DMS153 treated with DMSO at 0.1 percent for 48 hours (cell line): ENCODE measurements around the gene SYNPO2.
A peak's percentile ranks its signal among the peaks of the same experiment; 100 is the strongest.
"Not testable (repeated sequence)": the region's sequence is repeated elsewhere in the genome, so short reads cannot be mapped to it uniquely, and the experiment has no call there.

Experiments used
- DNase-seq: peaks from one replicate; lab custom pipeline; 2025; ENCODE audit not compliant: unreplicated experiment; lab: John Stamatoyannopoulos, UW

Gene SYNPO2

DNA sequence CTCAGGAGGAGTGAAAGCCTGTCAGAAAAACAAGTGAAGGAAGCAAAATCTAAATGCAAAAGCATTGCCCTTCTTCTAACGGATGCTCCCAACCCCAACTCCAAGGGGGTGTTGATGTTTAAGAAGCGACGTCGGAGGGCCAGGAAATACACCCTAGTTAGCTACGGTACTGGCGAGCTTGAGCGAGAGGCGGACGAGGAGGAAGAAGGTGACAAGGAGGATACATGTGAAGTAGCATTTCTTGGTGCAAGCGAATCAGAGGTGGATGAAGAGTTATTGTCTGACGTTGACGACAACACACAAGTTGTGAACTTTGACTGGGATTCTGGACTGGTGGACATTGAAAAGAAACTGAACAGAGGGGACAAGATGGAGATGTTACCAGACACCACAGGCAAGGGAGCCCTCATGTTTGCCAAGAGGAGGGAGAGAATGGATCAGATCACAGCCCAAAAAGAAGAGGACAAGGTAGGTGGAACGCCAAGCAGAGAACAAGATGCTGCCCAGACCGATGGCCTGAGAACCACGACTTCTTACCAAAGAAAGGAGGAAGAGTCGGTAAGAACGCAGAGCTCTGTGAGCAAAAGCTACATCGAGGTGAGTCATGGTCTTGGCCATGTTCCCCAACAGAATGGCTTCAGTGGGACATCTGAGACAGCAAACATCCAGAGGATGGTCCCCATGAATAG lies 141.3 kb downstream of the SYNPO2 start:
- no peak for DNase-seq

DNA sequence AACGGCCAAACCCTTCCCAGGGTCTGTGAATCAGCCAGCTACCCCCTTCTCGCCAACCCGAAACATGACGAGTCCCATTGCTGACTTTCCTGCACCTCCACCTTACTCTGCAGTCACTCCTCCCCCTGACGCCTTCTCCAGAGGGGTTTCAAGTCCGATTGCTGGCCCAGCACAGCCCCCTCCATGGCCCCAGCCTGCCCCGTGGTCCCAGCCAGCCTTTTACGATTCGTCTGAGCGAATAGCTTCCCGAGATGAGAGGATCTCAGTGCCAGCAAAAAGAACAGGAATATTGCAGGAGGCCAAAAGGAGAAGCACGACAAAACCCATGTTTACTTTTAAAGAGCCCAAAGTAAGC lies 141.9 kb downstream of the SYNPO2 start:
- no peak for DNase-seq

DNA sequence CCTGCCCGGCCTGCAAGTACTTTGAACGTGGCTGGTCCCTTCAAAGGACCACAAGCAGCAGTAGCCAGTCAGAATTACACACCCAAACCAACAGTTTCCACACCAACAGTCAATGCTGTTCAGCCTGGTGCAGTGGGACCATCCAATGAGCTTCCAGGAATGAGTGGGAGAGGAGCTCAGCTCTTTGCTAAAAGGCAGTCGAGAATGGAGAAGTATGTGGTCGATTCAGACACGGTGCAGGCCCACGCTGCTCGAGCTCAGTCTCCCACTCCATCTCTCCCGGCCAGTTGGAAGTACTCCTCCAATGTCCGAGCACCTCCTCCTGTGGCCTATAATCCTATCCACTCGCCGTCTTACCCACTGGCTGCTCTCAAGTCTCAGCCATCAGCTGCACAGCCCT lies 142.6 kb downstream of the SYNPO2 start:
- no peak for DNase-seq

DNA sequence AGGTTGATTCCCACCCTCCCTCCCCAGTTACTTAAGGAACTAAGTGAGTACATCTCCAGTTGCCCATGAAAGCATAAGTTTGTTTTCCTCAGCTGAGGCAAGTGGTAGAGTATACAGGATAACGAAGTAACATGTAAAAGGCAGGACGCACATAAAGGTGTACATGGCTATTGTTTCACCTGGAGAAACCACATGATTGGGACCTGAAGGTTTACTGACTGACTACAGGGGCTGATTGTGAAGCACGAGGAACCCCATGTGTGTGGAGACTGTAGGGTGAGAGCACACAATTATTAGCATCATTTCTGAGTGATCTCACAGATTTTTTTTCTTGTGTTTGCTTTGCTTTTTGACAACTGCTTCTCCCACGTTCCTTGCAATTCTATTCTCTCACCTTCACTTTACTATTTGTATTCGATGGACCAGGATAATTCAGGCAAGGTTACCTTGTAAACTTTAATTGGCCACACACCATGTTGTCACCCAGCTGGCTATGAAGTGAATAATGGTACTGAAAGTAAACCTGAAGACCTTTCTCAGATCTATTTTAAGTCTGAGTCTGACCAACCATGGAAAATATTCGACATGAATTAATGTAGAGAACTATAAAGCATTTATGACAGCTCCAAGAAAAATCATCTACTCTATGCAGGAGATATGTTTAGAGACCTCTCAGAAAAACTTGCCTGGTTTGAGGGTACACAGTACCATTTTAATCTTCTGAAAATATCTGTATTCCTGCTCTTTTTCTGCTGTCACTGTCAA lies 144.4 kb downstream of the SYNPO2 start:
- no peak for DNase-seq

DNA sequence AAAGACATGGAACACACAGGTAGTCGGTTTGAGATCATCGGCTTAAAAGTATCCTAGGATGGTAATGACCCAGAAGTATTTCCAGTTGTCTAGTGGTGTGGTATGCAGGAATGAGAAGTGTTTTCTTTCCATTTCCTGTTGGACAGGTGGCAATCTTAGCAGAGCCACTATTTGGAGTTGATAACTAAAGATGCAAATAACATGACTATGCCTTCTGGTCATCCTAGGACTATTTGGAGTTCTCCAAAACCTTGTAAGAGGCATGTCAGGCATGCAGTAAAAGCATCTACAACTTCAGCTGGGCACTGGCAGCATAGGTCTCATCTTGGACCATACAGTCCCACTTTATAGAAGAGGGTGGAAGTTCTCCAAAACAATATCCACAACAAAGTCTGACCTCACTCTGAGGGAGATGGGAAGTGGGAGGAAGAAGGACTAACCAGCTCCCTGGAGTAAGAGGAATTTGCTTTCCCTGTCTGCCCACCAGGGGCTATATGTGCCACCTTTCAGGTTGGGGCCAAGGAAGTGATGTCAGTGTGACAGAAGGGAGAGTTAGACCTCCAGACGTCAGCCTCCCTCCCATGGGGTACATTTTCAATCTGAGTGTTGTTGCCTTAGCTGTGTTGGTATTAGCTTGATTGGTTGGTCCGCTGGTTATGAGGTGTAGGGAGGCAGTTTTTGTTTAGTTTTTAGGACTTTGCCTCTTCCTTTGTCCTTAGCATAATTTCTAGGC lies 145.8 kb downstream of the SYNPO2 start:
- no peak for DNase-seq

DNA sequence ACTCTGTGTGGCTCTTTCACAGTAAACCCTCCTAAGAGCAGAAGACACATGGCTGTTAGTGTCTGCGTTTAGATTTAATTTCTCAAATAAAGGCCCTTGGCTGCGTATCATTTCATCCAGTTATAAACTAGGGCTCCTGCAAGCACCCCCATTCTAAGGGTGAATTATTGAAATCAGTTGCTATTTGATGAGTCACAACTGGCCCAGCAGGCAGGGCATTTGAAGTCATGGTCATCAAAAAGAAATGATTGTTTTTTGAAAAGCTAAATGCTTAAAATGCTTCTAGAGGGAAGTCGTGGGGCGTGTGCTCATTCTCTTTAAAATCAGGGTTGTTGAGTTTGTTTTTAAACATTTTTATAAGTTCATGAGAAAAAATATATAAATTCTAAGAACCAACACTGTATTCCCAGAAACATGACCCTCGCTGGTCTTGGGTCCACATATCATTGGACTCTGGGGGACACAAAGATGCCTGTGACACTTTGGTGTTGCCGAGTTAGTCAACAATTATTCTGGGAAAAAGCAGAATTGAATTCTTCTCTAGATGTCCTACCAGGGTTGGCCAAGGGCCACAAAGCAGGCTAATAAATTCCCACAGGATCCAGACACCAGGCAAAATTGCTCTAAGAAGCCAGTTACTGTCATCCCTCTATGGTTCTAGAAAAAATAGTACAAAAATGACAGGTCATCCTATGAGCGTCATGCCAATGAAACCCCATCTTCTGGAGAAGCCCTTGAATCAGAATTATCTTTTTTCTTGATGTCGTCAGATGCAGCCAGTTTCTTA lies 147.5 kb downstream of the SYNPO2 start:
- no peak for DNase-seq

DNA sequence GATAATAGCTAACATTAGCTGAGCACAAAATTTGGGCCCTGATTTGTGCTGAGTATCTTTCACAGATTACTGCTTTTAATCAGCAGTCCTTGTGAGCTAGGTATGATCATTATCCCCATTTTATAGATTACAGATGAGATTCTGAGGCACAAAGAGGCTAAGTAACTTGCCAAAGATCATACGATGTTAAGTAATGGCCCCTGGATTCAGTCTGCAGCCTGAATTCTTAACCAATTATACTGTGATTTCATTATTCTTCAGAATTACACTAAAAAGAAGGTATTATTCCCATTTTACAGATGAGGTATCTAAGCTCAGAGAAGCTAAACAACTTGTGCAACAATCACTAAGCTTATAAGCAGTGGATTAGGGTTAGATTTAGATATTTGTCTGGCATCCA lies 149.1 kb downstream of the SYNPO2 start:
- DNase-seq = no peak

DNA sequence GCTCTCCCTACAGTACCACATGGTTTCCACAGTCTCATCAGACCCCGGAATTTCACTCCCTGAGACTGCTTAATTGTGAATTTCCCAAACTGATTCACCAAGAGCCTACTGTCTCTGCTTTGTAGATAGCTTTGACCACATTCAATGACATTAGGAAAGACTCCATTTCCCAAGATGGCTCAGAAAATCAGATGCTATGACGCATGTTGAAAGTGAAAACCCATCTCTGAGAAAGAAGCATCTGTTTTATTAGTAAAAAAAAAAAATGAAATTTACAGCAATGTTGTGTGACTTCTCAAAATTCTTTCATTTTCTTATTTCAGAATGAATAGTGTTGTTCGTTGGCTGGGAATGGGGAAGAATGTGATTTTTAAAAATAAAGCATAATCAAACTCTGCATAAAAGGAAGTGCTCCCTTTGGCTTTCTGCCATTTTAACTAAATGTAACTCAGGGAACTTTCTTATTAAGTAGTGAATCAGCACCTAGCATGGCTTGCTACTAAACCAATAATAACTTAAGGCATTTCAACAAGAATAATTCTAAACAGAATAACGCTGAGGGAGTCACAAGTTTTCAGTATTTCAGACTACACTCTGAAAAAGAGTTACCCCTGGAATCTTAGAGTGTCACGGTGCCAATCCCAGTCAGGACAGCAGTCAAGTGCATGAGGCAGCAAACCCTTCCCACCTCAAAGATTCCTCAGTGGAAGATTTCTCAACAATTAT lies 149.6 kb downstream of the SYNPO2 start:
- no peak for DNase-seq

DNA sequence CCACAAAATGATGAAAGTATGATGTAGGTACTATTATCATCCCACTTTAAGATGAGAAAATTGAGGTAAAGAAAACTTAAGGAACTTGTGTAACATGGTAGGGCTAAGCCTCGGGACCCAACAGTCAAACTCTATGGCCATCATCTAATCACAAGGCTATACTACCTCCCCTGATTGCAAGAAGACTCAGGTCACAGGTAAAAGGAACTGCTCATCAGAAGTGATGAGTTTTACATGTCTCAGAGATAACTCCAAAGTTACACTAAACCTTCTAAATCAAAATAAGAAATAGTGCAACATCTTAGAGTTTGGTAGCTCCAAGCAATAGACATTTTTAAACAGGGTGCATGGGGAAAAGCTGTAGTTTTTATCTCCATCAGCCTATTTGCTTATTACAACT lies 150.5 kb downstream of the SYNPO2 start:
- no peak for DNase-seq

DNA sequence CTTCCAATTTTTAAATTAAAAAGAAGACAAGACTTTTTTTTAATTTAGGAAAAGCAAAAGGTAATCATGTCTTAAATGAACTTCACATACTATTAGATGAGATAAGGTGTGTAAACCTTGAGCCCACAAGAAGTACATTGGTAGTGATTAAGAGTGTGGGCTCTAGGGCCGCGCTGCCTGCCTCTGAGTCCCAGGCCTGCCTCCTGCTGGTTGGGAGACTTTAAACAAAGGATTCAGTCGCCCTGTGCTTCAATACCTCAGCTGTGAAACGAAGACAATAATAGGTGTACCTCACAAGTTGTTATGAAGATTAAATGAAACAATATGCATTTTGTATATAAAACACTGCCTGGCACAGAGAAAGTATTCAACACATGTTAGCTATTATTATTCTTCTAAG lies 151.1 kb downstream of the SYNPO2 start:
- no peak for DNase-seq

DNA sequence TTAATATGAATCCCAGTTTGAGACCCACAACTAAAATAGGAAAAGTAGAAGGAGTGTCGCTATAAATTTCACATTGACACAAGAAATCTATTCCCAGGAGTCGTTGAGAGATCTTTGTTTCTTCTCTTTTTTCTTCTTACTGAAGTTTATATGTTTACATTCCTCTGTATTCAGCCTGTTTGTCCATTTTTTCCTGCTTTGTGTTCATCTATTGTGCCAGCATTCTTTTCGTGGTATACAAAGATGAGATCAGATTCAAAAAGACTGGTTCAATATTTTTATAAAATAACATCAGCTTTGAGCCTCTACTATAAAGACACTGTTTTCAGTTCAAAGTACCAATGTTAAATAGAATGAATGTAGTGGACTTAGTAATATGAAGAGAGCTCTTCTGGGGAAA lies 151.6 kb downstream of the SYNPO2 start:
- DNase-seq = no peak

DNA sequence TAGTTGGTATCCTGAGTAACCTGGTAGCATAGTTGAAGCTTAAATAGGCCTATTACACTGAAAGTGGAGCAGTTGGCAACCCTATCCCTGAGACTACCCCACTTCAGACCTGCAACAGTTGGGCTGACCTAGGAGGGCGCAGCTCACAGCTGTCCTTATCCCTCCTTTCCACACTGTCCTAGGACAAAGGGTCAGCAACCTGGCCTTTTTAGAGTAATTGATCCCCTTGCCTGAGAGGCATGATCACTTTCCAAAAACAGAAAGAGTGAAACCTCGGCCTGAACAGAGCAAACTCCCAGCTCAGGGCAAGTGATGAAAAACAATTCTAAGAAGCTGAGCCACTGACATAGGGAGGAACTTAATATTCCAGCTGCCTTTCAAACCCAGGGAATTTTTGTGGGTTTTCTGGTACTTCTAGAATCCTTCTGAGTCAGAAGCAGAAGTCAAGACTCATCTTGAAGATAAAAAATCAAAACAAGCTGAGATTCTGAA lies 152.1 kb downstream of the SYNPO2 start:
- no peak for DNase-seq

DNA sequence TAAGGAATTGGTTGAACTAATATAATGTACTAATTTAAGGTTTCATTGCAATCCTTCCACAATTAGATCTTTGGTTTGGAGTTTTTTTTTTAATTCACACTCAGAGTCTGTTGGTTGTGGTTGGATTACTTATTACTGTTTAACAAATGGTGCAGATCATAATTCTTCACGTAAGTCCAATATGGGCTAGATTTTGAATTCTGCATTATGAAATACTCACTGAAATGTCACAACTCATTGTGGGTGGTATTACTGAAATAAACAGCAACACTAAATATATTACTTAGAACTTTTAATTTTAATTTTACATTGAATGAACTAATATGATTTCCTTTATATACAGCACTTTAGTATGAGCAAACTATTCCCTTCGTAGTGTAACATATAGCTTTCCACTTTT lies 152.7 kb downstream of the SYNPO2 start:
- DNase-seq = no peak

DNA sequence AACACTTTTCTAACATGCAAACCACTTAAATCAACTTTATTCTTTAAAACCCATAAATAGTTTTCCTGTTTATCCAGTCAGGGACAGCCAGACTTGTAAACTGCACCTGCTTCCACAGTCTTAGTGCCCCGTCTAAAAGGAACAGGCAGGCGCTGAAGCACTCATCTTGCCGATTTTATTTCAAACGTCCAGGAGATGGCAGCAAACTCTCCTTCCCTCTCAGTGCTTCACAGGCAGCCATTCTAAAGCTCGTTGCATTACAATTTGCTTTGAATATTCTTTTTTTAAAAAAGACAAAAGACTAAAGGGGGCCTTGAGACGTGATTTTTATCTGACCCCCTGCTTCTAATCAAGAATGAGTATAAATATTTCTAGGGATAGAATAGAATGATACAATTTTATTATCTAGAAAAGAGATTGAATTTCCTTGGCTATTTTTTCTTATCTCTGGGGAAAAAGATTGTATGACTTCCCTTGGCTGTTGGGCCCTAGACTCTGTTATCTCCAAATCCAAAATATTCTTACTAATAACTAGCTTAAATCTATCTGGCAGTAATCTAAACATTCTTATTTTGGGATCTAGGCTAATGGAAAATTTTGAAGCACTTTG lies 153.4 kb downstream of the SYNPO2 start:
- peak; percentile 86 for DNase-seq

DNA sequence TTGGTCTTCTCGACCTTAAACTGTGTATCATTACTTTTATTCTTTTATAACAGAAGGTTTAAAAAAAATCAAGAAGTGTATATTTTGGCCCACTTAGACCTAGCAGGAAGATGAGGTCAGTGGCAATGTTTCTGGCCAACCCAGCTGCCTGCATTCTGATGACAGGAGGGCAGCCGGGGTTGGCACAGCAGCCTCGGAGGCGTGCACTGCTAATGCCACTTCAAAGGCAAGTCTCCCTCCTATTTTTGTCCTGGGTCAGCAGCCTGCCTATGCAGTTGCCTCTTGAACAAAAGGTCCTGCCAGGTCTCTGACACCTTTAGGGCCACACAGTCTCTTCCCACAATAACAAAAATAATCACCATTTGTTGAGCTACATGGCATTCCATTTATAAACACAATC lies 157.6 kb downstream of the SYNPO2 start:
- DNase-seq = no peak

DNA sequence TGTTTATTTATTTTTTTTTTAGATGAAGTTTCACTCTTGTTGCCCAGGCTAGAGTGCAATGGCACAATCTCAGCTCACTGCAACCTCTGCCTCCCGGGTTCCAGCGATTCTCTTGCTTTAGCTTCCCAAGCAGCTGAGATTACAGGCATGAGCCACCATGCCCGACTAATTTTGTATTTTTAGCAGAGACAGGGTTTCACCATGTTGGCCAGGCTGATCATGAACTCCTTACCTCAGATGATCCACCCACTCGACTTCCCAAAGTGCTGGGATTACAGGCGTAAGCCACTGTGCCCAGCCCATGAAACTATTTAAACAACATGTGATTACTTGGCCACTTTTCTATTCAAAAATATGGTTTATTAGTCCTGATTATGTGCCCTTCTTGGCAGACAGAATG lies 158.4 kb downstream of the SYNPO2 start:
- not testable (repeated sequence) for DNase-seq

DNA sequence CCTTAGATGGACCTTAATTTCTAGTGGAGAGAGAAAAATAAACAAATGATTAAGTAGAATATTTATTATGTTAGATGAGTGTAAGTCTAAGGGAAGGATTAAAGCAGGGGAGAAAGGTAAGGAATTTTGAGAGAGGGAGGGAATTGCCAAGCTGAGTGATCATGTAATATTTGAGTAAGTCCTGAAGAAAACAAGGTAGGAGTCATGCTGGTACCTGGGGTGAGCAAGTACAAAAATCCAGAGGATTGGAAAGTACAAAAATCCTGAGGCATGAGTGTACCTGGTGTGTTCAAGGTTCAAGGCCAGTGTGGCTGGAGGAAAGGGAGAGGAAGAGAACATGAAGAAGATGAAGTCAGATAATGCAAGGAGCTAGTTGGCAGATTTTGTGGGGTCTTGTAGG lies 159.8 kb downstream of the SYNPO2 start:
- DNase-seq = no peak

DNA sequence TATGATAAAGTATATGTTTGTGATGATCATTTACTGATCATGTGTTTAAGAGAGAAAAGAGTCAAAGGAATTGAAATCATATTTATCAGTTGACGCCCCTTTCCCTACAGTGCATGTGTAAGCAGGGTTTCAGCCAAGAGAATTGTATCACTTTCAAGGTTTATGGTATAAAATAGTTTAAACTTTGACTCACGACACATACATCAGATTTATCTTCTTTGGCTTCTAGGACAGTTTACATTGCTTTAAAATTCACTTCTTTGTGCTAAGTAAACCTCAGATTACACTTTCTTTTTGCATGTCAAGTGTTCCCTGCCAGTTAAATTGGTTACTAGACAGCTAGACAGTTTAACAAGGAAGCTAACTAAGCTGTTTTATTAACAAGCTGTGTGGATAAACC lies 160.7 kb downstream of the SYNPO2 start:
- no peak for DNase-seq

DNA sequence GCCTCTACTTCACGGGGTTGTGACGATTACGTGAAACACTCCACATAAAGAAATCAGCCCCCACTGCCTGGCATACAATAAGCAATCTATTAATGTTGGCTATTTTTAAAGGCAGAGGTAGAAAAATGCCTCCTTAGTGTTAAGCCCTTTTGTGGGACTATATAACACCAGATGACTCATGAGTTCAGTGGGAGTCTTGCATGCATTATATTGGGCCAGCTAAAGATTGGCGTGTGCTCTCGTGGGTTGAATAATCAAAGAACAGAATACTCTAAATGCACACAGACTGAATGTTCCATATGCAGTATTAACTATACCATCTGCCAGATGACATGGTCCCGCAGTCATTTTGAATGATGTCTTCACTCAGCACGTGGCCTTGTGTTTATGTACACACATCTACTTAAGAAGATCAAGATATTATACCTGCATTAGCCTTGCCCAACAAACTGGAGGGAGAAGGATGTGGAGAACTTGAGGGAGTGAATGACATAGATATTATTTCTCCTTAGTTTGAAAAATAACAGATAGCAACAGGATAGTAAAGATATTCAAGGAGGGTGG lies 162.0 kb downstream of the SYNPO2 start:
- no peak for DNase-seq

DNA sequence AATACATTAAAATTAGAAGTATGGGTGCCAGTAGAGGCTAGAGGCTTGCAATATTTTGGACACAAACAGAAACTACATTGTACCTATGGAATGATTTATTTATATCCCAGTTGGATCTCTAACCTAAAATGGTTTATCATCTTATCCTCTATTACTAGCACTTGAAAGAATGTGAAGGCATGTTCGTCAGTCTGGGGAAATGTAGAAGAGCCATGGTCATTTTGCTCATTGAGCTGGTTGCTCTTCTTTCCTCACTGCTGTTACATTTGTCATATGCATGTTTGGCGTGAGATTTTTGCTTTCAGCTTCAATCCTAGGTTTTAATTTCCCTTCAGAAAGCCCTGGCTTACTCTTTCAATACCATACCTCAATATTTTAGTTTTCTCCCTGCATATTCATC lies 164.6 kb downstream of the SYNPO2 start:
- no peak for DNase-seq
